C4-2B (cell line): ENCODE measurements around the gene SRC.

Source experiments
- ZFX ChIP-seq: fragments of 450-650 bp; IDR thresholded peaks from 2 replicates; pipeline ENCODE4 v1.6.1; 2017
- TF ChIP-seq, protein P1 (sequence below): fragments of 450-650 bp; conservative IDR thresholded peaks from 2 replicates; pipeline ENCODE4 v1.5.1; 2017; ENCODE audit warnings: mild to moderate bottlenecking

- no peak for TF ChIP-seq ZFX
- TF ChIP-seq, protein P1, sequence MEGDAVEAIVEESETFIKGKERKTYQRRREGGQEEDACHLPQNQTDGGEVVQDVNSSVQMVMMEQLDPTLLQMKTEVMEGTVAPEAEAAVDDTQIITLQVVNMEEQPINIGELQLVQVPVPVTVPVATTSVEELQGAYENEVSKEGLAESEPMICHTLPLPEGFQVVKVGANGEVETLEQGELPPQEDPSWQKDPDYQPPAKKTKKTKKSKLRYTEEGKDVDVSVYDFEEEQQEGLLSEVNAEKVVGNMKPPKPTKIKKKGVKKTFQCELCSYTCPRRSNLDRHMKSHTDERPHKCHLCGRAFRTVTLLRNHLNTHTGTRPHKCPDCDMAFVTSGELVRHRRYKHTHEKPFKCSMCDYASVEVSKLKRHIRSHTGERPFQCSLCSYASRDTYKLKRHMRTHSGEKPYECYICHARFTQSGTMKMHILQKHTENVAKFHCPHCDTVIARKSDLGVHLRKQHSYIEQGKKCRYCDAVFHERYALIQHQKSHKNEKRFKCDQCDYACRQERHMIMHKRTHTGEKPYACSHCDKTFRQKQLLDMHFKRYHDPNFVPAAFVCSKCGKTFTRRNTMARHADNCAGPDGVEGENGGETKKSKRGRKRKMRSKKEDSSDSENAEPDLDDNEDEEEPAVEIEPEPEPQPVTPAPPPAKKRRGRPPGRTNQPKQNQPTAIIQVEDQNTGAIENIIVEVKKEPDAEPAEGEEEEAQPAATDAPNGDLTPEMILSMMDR, result no peak
Observed at GRCh38 chr20:37416848-37417616, 71.1 kb downstream of the SRC start.
